Stimulated activated CD4-positive, alpha-beta T cell treated with anti-CD3 and anti-CD28 coated beads, Interleukin-1b, Interleukin-23, amount 100 ng/mL, for 1 hour (primary cell): ENCODE measurements around the gene KMO.

Source experiments
- DNase-seq, 2 donors: peaks; one replicate each; pipeline ENCODE4 v3.0.0-alpha.2; 2020; ENCODE audit warnings: low read depth in 2 of 2

The KMO gene

GRCh38 chr1:241536969-241537368 lies 4.8 kb downstream of the KMO start:
- DNase-seq, result no peak

GRCh38 chr1:241542199-241542907 lies 10.2 kb downstream of the KMO start:
- DNase-seq, result no peak

- DNase-seq, result no peak
These were observed 15.8 kb downstream of the KMO start for GRCh38 chr1:241548008-241548407.

- DNase-seq, result no peak
These were observed 18.1 kb downstream of the KMO start for GRCh38 chr1:241550318-241550717.

- peak in 1 of 2 donors; percentile 17 for DNase-seq
These were observed 19.8 kb downstream of the KMO start for GRCh38 chr1:241551759-241552638.

- no peak for DNase-seq
These were observed 21.9 kb downstream of the KMO start for GRCh38 chr1:241553886-241554592.

- DNase-seq, result no peak
These were observed 23.3 kb downstream of the KMO start for GRCh38 chr1:241555526-241555925.

- no peak for DNase-seq
These were observed 24.9 kb downstream of the KMO start for GRCh38 chr1:241557031-241557430.

GRCh38 chr1:241557551-241558193 lies 25.5 kb downstream of the KMO start:
- no peak for DNase-seq

GRCh38 chr1:241560146-241560848 lies 28.1 kb downstream of the KMO start:
- DNase-seq, result no peak

GRCh38 chr1:241560849-241561187 lies 28.6 kb downstream of the KMO start:
- DNase-seq, result no peak

- no peak for DNase-seq
These were observed 37.7 kb downstream of the KMO start for GRCh38 chr1:241569848-241570247.

GRCh38 chr1:241574154-241574553 lies 42.0 kb downstream of the KMO start:
- no peak for DNase-seq

- DNase-seq, result no peak
These were observed 47.3 kb downstream of the KMO start for GRCh38 chr1:241579434-241579833.

GRCh38 chr1:241582921-241583321 lies 50.7 kb downstream of the KMO start:
- DNase-seq, result no peak

GRCh38 chr1:241586905-241587512 lies 54.8 kb downstream of the KMO start:
- DNase-seq, result no peak

GRCh38 chr1:241589521-241589920 lies 57.3 kb downstream of the KMO start:
- no peak for DNase-seq

- DNase-seq, result no peak
These were observed 58.5 kb downstream of the KMO start for GRCh38 chr1:241590719-241591118.

GRCh38 chr1:241591317-241591716 lies 59.1 kb downstream of the KMO start:
- no peak for DNase-seq

GRCh38 chr1:241591736-241592135 lies 59.6 kb downstream of the KMO start:
- DNase-seq, result no peak
